Measurements from ENCODE around the gene POLR1C. TPM values are rescaled to one million over a fixed set of nuclear protein-coding genes. Genes with fewer than 3 reads are reported as not detected.

The POLR1C gene
- total RNA-seq, 4 donors from 2014 or later, result 13.4 to 25.1 (median 16.7) TPM

GRCh38 chr6:43517505-43518357 lies 842 bp downstream of the POLR1C start:
- Histone ChIP-seq H3K4me3 (peak overlapping the region; percentile 74 to 97 (median 87)), H3K36me3 (peaks cover 0 to 67% of the 10 kb centered on the region in 2 donors), H3K4me1 (peaks cover 28 to 29% of the 10 kb centered on the region in 2 donors), H3K9me3 (no peaks in the 10 kb centered on the region), H3K27me3 (no peaks in the 10 kb centered on the region), H3K27ac (peak overlapping the region; percentile 88 to 98 (median 90))
- TF ChIP-seq CTCF (IDR thresholded peaks at IDR 0.05 in 4 of 5, conservative IDR thresholded peaks at IDR 0.05 in 1 of 5) (no peak), POLR2A (IDR thresholded peaks at IDR 0.05) (no peak)
- in situ Hi-C loops (cut with MboI; ENCODE audit: low sequenced_read_pairs in 4 of 4) (loop anchor here in 1 of 4 donors (25.0 kb wide), 1 partner anchor 280 kb away; the partner anchor contains the start of genes DNPH1 and TTBK1), intact Hi-C loops (cut with DNase I; ENCODE audit: low total_unique reads) (loop anchor here (2.0 to 5.0 kb wide), 2 partner anchors 91 to 335 kb away; partner anchors contain the start of genes ABCC10 and CUL9)
- DNase-seq (no peak), ATAC-seq (no peak)

- no peak overlapping the region for H3K27ac ChIP-seq
- DNase-seq, result no peak
- H3K27me3 ChIP-seq, result no peaks in the 10 kb centered on the region
- in situ Hi-C loops (cut with MboI; ENCODE audit: low sequenced_read_pairs in 4 of 4), result loop anchor here in 1 of 4 donors (25.0 kb wide), 1 partner anchor 283 kb away; the partner anchor contains the start of genes DNPH1 and TTBK1
- H3K4me1 ChIP-seq, result peaks cover 20 to 26% of the 10 kb centered on the region in 2 donors
- no peak for ATAC-seq
- intact Hi-C loops (cut with DNase I; ENCODE audit: low total_unique reads), result no loop called here
- no peak overlapping the region for H3K4me3 ChIP-seq
- peaks cover 0 to 67% of the 10 kb centered on the region in 2 donors for H3K36me3 ChIP-seq
- H3K9me3 ChIP-seq, result no peaks in the 10 kb centered on the region
- TF ChIP-seq POLR2A (IDR thresholded peaks at IDR 0.05) (no peak), CTCF (IDR thresholded peaks at IDR 0.05 in 4 of 5, conservative IDR thresholded peaks at IDR 0.05 in 1 of 5) (no peak)
These were observed 3.2 kb downstream of the POLR1C start for GRCh38 chr6:43520097-43520496.

- no peaks in the 10 kb centered on the region for H3K27me3 ChIP-seq
- peaks cover 10 to 15% of the 10 kb centered on the region in 2 donors for H3K4me1 ChIP-seq
- no peaks in the 10 kb centered on the region for H3K9me3 ChIP-seq
- intact Hi-C loops (cut with DNase I; ENCODE audit: low total_unique reads) (no loop called here), in situ Hi-C loops (cut with MboI; ENCODE audit: low sequenced_read_pairs in 4 of 4) (loop anchor here in 1 of 4 donors (25.0 kb wide), 1 partner anchor 285 kb away; the partner anchor contains the start of genes DNPH1 and TTBK1)
- no peak overlapping the region for H3K4me3 ChIP-seq
- DNase-seq (no peak), ATAC-seq (no peak)
- TF ChIP-seq CTCF (IDR thresholded peaks at IDR 0.05 in 4 of 5, conservative IDR thresholded peaks at IDR 0.05 in 1 of 5) (no peak), POLR2A (IDR thresholded peaks at IDR 0.05) (no peak)
- H3K36me3 ChIP-seq, result peaks cover 0 to 77% of the 10 kb centered on the region in 2 donors
- H3K27ac ChIP-seq, result no peak overlapping the region
These were observed 4.9 kb downstream of the POLR1C start for GRCh38 chr6:43521836-43522235.

GRCh38 chr6:43522547-43523261 lies 5.8 kb downstream of the POLR1C start:
- no peak for DNase-seq
- TF ChIP-seq POLR2A (IDR thresholded peaks at IDR 0.05) (no peak), CTCF (IDR thresholded peaks at IDR 0.05 in 4 of 5, conservative IDR thresholded peaks at IDR 0.05 in 1 of 5) (no peak)
- Histone ChIP-seq H3K4me1 (peaks cover 7 to 10% of the 10 kb centered on the region in 2 donors), H3K4me3 (no peak overlapping the region), H3K27me3 (no peaks in the 10 kb centered on the region), H3K36me3 (peaks cover 0 to 85% of the 10 kb centered on the region in 2 donors), H3K9me3 (no peaks in the 10 kb centered on the region), H3K27ac (no peak overlapping the region)
- in situ Hi-C loops (cut with MboI; ENCODE audit: low sequenced_read_pairs in 4 of 4) (loop anchor here in 1 of 4 donors (25.0 kb wide), 1 partner anchor 285 kb away; the partner anchor contains the start of genes DNPH1 and TTBK1), intact Hi-C loops (cut with DNase I; ENCODE audit: low total_unique reads) (no loop called here)
- no peak for ATAC-seq
